B cell (primary cell): ENCODE data around the gene BHMT. TPM values are rescaled to one million over a fixed set of nuclear protein-coding genes. Genes with fewer than 3 reads are reported as not detected.

ENCODE experiments used
- ATAC-seq: fragments of 200-7000 bp; cut with Tn5 transposase; one replicate; pipeline ENCODE4 v1.10.0; 2021; ENCODE audit warnings: low read depth, mild to moderate bottlenecking, moderate number of reproducible peaks, moderate library complexity
- CTCF ChIA-PET: fragments of 350-600 bp; sonication (Branson Sonifier 250); formaldehyde crosslinking; loops from one replicate; lab custom pipeline; 2021; ENCODE audit warnings: antibody characterized with exemption, inconsistent platforms; lab: Charles Lee
- POLR2A ChIA-PET: fragments of 350-600 bp; sonication (Branson Sonifier 250); formaldehyde crosslinking; loops from one replicate; lab custom pipeline; 2021; ENCODE audit warnings: antibody characterized with exemption; lab: Charles Lee
- DNase-seq: peaks from one replicate; pipeline ENCODE4 v3.0.0; 2013
- H2AFZ ChIP-seq: 2 replicates; pipeline ENCODE4 v1.6.1; 2012; ENCODE audit warnings: mild to moderate bottlenecking, low read depth, low read length; ENCODE audit not compliant: insufficient read depth, poor library complexity, severe bottlenecking
- H3K27ac ChIP-seq, 2 donors: 1 replicate in 1 of 2; 2 replicates in 1 of 2; pipeline ENCODE4 v1.5.1; 2012 to 2013; ENCODE audit warnings: low read length in 2 of 2, mild to moderate bottlenecking in 2 of 2, moderate library complexity in 1 of 2
- H3K27me3 ChIP-seq, 4 experiments: fragments of 200-600 bp in 1 of 4; sonication (generic) in 1 of 4; replicated peaks in 1 of 4; 1 replicate in 2 of 4; 2 replicates in 2 of 4; pipeline versions ENCODE4 v1.6.1 to v1.7.0; 2013 to 2016; ENCODE audit warnings: low read length in 3 of 4, mild to moderate bottlenecking in 2 of 4, mixed read lengths in 1 of 4, moderate library complexity in 1 of 4; ENCODE audit not compliant: insufficient read depth in 4 of 4, control insufficient read depth in 3 of 4; ENCODE audit errors: control extremely low read depth in 1 of 4
- H3K36me3 ChIP-seq, 2 experiments: replicated peaks in 1 of 2; 1 replicate in 1 of 2; 2 replicates in 1 of 2; pipeline versions ENCODE4 v1.6.1 to v1.7.1; 2013; ENCODE audit warnings: low read length in 1 of 2; ENCODE audit not compliant: insufficient read depth in 2 of 2, control insufficient read depth in 1 of 2; ENCODE audit errors: control extremely low read depth in 1 of 2, extremely low read depth in 1 of 2
- H3K4me1 ChIP-seq, 2 donors: fragments of 200-600 bp in 1 of 2; sonication (generic) in 1 of 2; 1 replicate in 1 of 2; 2 replicates in 1 of 2; pipeline versions ENCODE4 v1.5.1 to v1.6.1; 2013 to 2017; ENCODE audit warnings: low read length in 2 of 2; ENCODE audit not compliant: control insufficient read depth in 2 of 2, insufficient read depth in 2 of 2
- H3K4me2 ChIP-seq: replicated peaks from 2 replicates; pipeline ENCODE3; 2012; ENCODE audit warnings: mild to moderate bottlenecking, low read depth, low read length; ENCODE audit not compliant: poor library complexity, severe bottlenecking
- H3K4me3 ChIP-seq, 5 experiments: fragments of 200-600 bp in 1 of 5; sonication (generic) in 1 of 5; 1 replicate in 3 of 5; 2 replicates in 2 of 5; pipeline versions ENCODE4 v1.5.1 to v1.7.0; 2011 to 2016; ENCODE audit warnings: low read length in 4 of 5, mild to moderate bottlenecking in 4 of 5, low read depth in 2 of 5, control low read depth in 1 of 5, moderate library complexity in 1 of 5; ENCODE audit not compliant: insufficient read depth in 1 of 5; ENCODE audit errors: control extremely low read depth in 1 of 5, extremely low read depth in 1 of 5
- H3K79me2 ChIP-seq: fragments of 200-600 bp; sonication (generic); one replicate; pipeline ENCODE4 v1.6.0; 2016; ENCODE audit warnings: low read length; ENCODE audit not compliant: control insufficient read depth, insufficient read depth
- H3K9ac ChIP-seq: fragments of 200-600 bp; sonication (generic); 2 replicates; pipeline ENCODE4 v1.6.1; 2017; ENCODE audit warnings: mild to moderate bottlenecking, low read length, moderate library complexity
- H3K9me3 ChIP-seq, 3 donors: one replicate each; pipeline versions ENCODE4 v1.6.1 to v1.7.1; 2013; ENCODE audit warnings: low read length in 2 of 3; ENCODE audit not compliant: control insufficient read depth in 2 of 3, insufficient read depth in 1 of 3; ENCODE audit errors: control extremely low read depth in 1 of 3
- H4K20me1 ChIP-seq: 2 replicates; pipeline ENCODE4 v1.6.0; 2012; ENCODE audit warnings: mild to moderate bottlenecking, low read length; ENCODE audit not compliant: insufficient read depth, control insufficient read depth, poor library complexity, severe bottlenecking
- H3K27ac Mint-ChIP-seq: one replicate; pipeline ENCODE4 v1.8.0; 2021; ENCODE audit warnings: mixed read lengths
- H3K27me3 Mint-ChIP-seq: one replicate; pipeline ENCODE4 v1.8.0; 2021; ENCODE audit warnings: mixed read lengths
- H3K4me1 Mint-ChIP-seq: one replicate; pipeline ENCODE4 v1.8.0; 2021; ENCODE audit warnings: mixed read lengths
- H3K4me3 Mint-ChIP-seq: one replicate; pipeline ENCODE4 v1.8.0; 2021; ENCODE audit warnings: mixed read lengths
- H3K9me3 Mint-ChIP-seq: one replicate; pipeline ENCODE4 v1.8.0; 2022; ENCODE audit warnings: mixed read lengths; ENCODE audit not compliant: insufficient read depth
- EZH2 ChIP-seq: IDR thresholded peaks from 2 replicates; pipeline ENCODE4 v1.6.1; 2012; ENCODE audit warnings: borderline replicate concordance, low read depth, mild to moderate bottlenecking, moderate library complexity, low read length; ENCODE audit not compliant: insufficient read depth, poor library complexity, severe bottlenecking
- WGBS: methylation state at CpG from one replicate; pipeline ENCODE4 v1.1.5; 2013; ENCODE audit warnings: missing lambda C conversion rate; ENCODE audit not compliant: insufficient coverage; 5-methylcytosine and 5-hydroxymethylcytosine counted together
- intact Hi-C: fragments of 100-400 bp; cut with micrococcal nuclease; formaldehyde crosslinking; loops from one replicate; pipeline ENCODE4 v1.10.0; 2022
- polyA plus RNA-seq: library from polyadenylated mRNA; depleted of rRNA; stranded (reverse); fragments of >200 nt; gene quantifications from 2 replicates; pipeline ENCODE4 v1.2.3, GENCODE V29; 2012
- total RNA-seq, 2 donors: library from RNA; stranded (reverse); fragments of 120-200 nt in 1 of 2; gene quantifications; 1 replicate in 1 of 2; 2 replicates in 1 of 2; pipeline versions ENCODE4 v1.2.3 to v1.2.4, GENCODE V29; 2013 to 2022
- TF ChIP-seq, protein P1 (sequence below): fragments of 200-600 bp; IDR thresholded peaks from one replicate; pipeline ENCODE4 v1.8.0; 2022; ENCODE audit warnings: antibody characterized with exemption, mild to moderate bottlenecking

The BHMT gene
- total and polyA plus RNA-seq, 2 donors (not counting 1 experiment from before 2014, with no cell fraction given) = not detected

DNA sequence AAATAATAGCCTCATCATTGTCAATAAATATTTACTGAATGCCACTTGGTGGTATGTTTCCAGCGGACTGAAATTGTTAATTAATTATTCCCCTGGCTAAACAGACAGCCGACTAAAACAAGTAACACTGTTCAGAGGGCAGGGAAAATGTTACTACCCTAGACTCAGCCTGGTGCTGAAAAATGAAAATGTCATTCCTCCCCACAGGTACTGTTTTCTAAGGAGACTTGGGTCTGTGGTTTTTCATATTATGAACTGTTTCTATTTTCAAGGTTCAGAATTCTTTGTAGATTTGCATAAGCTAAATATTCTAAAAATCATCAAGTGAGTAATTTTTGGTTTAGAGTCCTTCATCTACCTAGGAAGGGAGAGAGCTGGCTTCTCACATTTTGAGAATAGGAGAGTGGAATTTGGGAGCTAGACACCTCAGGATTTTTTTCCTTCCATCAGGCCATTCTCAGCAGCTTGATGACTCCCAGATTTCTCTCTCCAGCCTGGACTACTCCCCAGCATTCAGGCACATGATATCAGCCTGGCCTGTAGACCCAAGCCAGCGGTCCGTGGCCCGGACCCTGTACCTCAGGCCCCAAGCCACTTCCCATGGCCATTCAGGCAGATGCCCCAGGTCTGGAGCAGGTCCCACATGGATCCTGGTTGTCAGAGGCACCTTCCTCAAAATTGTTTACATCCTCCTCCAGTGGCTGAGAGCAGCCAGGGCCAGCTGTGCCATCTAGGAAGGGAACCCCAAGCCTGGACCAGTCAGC is 24.4 kb downstream of the BHMT start:
- Histone ChIP-seq H3K27ac (no peak overlapping the region), H3K9me3 (peaks cover 0 to 5% (median 3%) of the 10 kb centered on the region in 3 donors), H3K9ac (no peak overlapping the region), H3K4me1 (peaks cover 7 to 10% of the 10 kb centered on the region in 2 donors), H2AFZ (no peak overlapping the region), H3K4me3 (no peak overlapping the region), H3K79me2 (no peaks in the 10 kb centered on the region), H3K36me3 (no peaks in the 10 kb centered on the region), H3K4me2 (no peak overlapping the region), H4K20me1 (no peaks in the 10 kb centered on the region), H3K27me3 (peaks cover 0 to 3% (median 0%) of the 10 kb centered on the region in 4 experiments)
- ATAC-seq (no peak), DNase-seq (no peak)
- Mint-ChIP-seq H3K27me3 (peaks cover 21% of the 10 kb centered on the region), H3K4me3 (no peak overlapping the region), H3K27ac (no peak overlapping the region), H3K4me1 (peaks cover 8% of the 10 kb centered on the region), H3K9me3 (peaks cover 8% of the 10 kb centered on the region)
- ChIA-PET CTCF (interaction anchor here (0.6 to 5.1 kb wide), 4 partner anchors 114 to 656 kb away, joined by 3 to 85 read pairs (median 7); no protein-coding TSS in a partner anchor), POLR2A (no interaction called here)
- 95% methylated on average over 3 of the region's 5 CpGs for WGBS
- intact Hi-C loops = loop anchor here (10.0 kb wide), 1 partner anchor 841 kb away; the partner anchor contains the start of gene AP3B1
- TF ChIP-seq, protein P1, sequence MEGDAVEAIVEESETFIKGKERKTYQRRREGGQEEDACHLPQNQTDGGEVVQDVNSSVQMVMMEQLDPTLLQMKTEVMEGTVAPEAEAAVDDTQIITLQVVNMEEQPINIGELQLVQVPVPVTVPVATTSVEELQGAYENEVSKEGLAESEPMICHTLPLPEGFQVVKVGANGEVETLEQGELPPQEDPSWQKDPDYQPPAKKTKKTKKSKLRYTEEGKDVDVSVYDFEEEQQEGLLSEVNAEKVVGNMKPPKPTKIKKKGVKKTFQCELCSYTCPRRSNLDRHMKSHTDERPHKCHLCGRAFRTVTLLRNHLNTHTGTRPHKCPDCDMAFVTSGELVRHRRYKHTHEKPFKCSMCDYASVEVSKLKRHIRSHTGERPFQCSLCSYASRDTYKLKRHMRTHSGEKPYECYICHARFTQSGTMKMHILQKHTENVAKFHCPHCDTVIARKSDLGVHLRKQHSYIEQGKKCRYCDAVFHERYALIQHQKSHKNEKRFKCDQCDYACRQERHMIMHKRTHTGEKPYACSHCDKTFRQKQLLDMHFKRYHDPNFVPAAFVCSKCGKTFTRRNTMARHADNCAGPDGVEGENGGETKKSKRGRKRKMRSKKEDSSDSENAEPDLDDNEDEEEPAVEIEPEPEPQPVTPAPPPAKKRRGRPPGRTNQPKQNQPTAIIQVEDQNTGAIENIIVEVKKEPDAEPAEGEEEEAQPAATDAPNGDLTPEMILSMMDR = no peak
- TF ChIP-seq EZH2 = no peak

DNA sequence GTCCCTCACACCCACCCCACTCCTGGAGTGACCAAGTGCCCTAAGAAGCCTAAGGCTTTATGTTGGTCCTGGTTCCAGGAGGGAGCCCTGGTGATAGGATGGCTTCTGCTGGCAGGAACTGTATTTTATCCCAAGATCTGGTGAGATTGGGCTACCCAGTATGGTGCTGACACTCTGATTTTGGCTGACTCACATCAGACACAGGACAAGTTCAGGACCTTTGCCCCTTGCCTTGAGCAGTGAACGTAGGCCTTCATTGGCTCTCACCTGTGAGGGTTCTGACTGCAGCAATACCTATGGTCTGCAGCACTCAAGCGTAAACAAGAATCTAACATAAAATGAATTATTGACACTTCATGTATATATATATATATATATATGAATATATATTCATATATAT is 25.0 kb downstream of the BHMT start:
- intact Hi-C loops = loop anchor here (10.0 kb wide), 1 partner anchor 842 kb away; the partner anchor contains the start of gene AP3B1
- CTCF ChIA-PET = interaction anchor here (0.6 to 5.1 kb wide), 2 partner anchors 115 to 656 kb away, joined by 3 to 85 read pairs; no protein-coding TSS in a partner anchor

More for the DNA sequence above, 25.0 kb downstream of the BHMT start:
- Histone ChIP-seq H3K27ac (no peak overlapping the region), H2AFZ (no peak overlapping the region), H3K4me2 (no peak overlapping the region), H3K4me3 (no peak overlapping the region), H3K27me3 (peaks cover 0 to 3% (median 0%) of the 10 kb centered on the region in 4 experiments), H4K20me1 (no peaks in the 10 kb centered on the region), H3K4me1 (peaks cover 7 to 10% of the 10 kb centered on the region in 2 donors), H3K9me3 (peaks cover 0 to 6% (median 5%) of the 10 kb centered on the region in 3 donors), H3K36me3 (no peaks in the 10 kb centered on the region), H3K9ac (no peak overlapping the region), H3K79me2 (no peaks in the 10 kb centered on the region)
- Mint-ChIP-seq H3K27ac (no peak overlapping the region), H3K27me3 (peaks cover 23% of the 10 kb centered on the region), H3K4me3 (no peak overlapping the region), H3K4me1 (peaks cover 8% of the 10 kb centered on the region), H3K9me3 (peaks cover 9% of the 10 kb centered on the region)
- TF ChIP-seq EZH2 = no peak
- TF ChIP-seq, protein P1 = no peak
- ATAC-seq (no peak), DNase-seq (no peak)
- POLR2A ChIA-PET = no interaction called here
- no CpG with 5 or more reads among the region's 2 CpGs for WGBS
